Skeletal muscle tissue (tissue), 4 donors: ENCODE measurements around the gene KXD1. TPM values are rescaled to one million over a fixed set of nuclear protein-coding genes. Genes with fewer than 3 reads are reported as not detected.
"Not testable (repeated sequence)": the region's sequence is repeated elsewhere in the genome, so short reads cannot be mapped to it uniquely, and the experiment has no call there.

Source experiments
- H3K27ac ChIP-seq: one replicate; pipeline ENCODE4 v1.7.0; 2013; ENCODE audit warnings: mild to moderate bottlenecking, low read depth, low read length, inconsistent platforms
- H3K27me3 ChIP-seq, 3 donors: one replicate each; pipeline ENCODE4 v1.7.0; 2013; ENCODE audit warnings: low read length in 3 of 3; ENCODE audit not compliant: control insufficient read depth in 3 of 3, insufficient read depth in 3 of 3
- H3K36me3 ChIP-seq, 3 donors: one replicate each; pipeline ENCODE4 v1.7.0; 2013; ENCODE audit warnings: low read length in 3 of 3; ENCODE audit not compliant: control insufficient read depth in 3 of 3, insufficient read depth in 3 of 3
- H3K4me1 ChIP-seq, 3 donors: one replicate each; pipeline ENCODE4 v1.7.0; 2013; ENCODE audit warnings: low read length in 3 of 3, mild to moderate bottlenecking in 3 of 3; ENCODE audit not compliant: control insufficient read depth in 3 of 3, insufficient read depth in 3 of 3
- H3K4me3 ChIP-seq, 3 donors: one replicate each; pipeline ENCODE4 v1.7.0; 2013; ENCODE audit warnings: low read length in 3 of 3
- H3K9ac ChIP-seq, 3 donors: one replicate each; pipeline ENCODE4 v1.7.0; 2013; ENCODE audit warnings: low read length in 3 of 3, mild to moderate bottlenecking in 3 of 3, moderate library complexity in 2 of 3, low read depth in 1 of 3
- H3K9me3 ChIP-seq, 3 donors: one replicate each; pipeline ENCODE4 v1.7.0; 2013; ENCODE audit warnings: low read length in 3 of 3; ENCODE audit not compliant: control insufficient read depth in 3 of 3
- total RNA-seq: library from RNA; depleted of rRNA; stranded (reverse); fragments of >200 nt; gene quantifications from one replicate; pipeline ENCODE4 v1.2.3, GENCODE V29; 2014
- donor health status: Osteomylitis.

KXD1 gene
- total RNA-seq, 1 donor from 2014 or later, result 36.0 TPM

DNA sequence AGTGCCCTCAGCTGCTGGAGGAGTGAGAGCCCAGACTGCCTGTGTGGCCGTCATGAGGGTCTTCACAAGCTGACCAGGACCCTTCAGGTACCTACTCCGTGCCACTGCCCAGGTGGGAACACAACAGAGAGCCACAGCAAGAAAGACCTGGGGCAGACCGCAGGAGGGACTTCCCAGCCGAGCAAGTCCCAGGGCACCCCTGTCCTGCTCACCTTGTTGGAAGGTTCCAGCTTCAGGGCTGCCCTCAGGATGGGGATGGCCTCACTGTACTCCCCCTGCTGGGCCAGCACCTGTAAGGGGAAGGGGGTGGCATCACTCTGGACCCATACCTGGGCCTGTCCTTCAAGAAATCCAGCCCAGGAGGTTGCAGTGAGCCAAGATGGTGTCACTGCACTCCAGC lies 24.6 kb upstream of the KXD1 start:
- H3K9me3 ChIP-seq, result no peaks in the 10 kb centered on the region
- H3K27me3 ChIP-seq, result no peaks in the 10 kb centered on the region
- H3K36me3 ChIP-seq, result peaks cover 40 to 46% (median 43%) of the 10 kb centered on the region in 3 donors
- H3K4me1 ChIP-seq, result no peaks in the 10 kb centered on the region
- no peak overlapping the region for H3K27ac ChIP-seq
- no peak overlapping the region for H3K4me3 ChIP-seq
- H3K9ac ChIP-seq, result no peak overlapping the region

DNA sequence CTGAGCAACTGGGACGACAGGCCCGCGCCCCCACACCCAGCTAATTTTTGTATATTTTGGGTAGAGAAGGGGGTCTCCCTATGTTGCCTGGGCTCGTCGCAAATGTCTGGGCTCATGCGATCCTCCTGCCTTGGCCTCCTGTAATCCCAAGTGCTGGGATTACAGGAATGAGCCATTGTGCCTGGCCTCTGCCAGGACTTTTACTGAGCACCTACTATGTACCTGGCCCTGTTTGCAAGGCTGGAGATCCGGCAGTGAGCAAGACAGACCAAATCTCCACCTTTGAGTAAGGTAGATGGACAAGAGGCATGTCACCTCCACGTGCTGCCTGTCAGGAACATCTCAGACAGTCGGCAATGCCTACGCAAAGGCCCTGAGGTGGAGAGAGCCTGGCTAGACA lies 21.2 kb upstream of the KXD1 start:
- no peak overlapping the region for H3K9ac ChIP-seq
- H3K27ac ChIP-seq, result no peak overlapping the region
- H3K36me3 ChIP-seq, result peaks cover 56 to 63% (median 59%) of the 10 kb centered on the region in 3 donors
- no peaks in the 10 kb centered on the region for H3K27me3 ChIP-seq
- H3K9me3 ChIP-seq, result no peaks in the 10 kb centered on the region
- no peak overlapping the region for H3K4me3 ChIP-seq
- peaks cover 0 to 3% (median 2%) of the 10 kb centered on the region in 3 donors for H3K4me1 ChIP-seq

DNA sequence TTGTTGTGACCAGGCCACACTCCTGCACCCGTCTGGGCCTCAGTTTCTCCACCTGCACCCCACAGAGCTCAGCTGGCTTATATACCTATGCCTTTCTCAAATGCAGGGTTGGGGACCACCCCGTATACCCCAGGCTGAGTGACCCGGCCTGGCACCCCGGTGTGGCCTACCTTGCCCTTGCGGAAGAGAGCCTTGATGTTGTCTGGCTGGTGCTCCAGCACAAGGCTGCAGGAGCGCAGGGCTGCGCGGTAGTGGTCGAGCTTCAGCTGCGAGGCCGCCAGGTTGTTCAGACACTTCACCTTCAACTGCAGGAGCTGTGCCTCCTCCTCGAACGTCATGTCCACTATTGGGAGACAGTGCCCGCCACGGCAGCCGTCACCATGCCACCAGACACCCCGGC lies 20.2 kb upstream of the KXD1 start:
- Histone ChIP-seq H3K27me3 (no peaks in the 10 kb centered on the region), H3K4me1 (peaks cover 6 to 10% (median 7%) of the 10 kb centered on the region in 3 donors), H3K36me3 (peaks cover 51 to 63% (median 53%) of the 10 kb centered on the region in 3 donors), H3K9ac (no peak overlapping the region), H3K4me3 (no peak overlapping the region), H3K27ac (no peak overlapping the region), H3K9me3 (no peaks in the 10 kb centered on the region)

DNA sequence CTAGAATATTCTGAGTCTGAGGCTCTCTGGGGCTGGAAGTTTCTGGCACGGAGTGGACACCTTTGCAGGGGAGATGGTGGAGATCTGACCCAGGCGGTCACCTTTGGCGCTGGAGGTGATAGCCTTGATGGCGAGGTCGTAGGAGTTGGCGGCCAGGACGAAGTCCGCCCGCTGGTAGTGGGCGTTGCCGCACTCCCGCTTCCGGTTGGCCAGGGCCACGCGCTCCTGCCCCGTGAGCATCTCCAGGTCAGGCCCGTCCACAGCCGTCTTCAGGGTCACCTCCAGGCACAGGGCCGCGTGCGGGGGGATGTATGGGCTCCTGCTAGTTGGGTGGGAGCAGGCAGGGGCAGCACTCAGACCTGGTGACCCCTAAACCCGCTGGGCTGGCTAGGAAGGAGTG lies 19.6 kb upstream of the KXD1 start:
- no peak overlapping the region for H3K9ac ChIP-seq
- peaks cover 7 to 13% (median 8%) of the 10 kb centered on the region in 3 donors for H3K4me1 ChIP-seq
- peaks cover 44 to 56% (median 46%) of the 10 kb centered on the region in 3 donors for H3K36me3 ChIP-seq

DNA sequence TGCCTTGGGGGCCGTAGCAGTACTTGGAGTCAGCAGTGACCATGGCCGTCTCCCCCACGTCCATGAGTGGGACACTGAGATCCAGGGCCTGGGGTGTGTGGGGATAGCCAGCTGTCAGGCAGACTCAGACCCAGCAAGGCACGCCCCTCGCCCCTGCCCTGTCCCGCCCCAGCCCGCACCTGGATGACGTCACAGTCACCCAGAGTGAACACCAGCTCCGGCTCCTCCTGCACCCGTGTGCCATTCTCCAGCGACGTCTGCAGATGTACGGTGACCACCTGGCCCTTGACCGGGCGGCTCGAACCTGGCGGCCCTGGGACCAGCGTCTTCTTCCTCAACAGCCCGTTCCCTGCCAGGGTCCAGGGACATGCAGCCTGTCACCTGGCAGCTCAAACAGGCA lies 18.3 kb upstream of the KXD1 start:
- Histone ChIP-seq H3K27ac (no peak overlapping the region), H3K27me3 (no peaks in the 10 kb centered on the region), H3K4me1 (peaks cover 12 to 18% (median 14%) of the 10 kb centered on the region in 3 donors), H3K4me3 (no peak overlapping the region), H3K36me3 (peaks cover 41 to 53% (median 43%) of the 10 kb centered on the region in 3 donors), H3K9ac (no peak overlapping the region), H3K9me3 (no peaks in the 10 kb centered on the region)

More for the DNA sequence above, 19.6 kb upstream of the KXD1 start:
- Histone ChIP-seq H3K27ac (no peak overlapping the region), H3K4me3 (no peak overlapping the region), H3K9me3 (no peaks in the 10 kb centered on the region), H3K27me3 (no peaks in the 10 kb centered on the region)

DNA sequence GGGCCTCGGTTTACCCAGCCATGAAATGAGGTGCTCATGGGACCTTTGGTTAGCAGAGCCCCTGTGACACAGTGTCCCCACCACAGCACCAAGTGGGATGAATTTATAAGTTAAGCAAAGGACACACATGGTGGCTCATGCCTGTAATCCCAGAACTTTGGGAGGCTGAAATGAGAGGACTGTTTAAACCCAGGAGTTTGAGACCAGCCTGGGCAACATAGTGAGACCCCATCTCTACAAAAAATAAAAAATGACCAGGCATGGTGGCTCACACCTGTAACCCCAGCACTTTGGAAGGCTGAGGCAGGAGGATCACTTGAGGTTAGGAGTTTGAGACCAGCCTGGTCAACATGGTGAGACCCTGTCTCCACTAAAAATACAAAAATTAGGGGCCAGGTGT lies 17.5 kb upstream of the KXD1 start:
- Histone ChIP-seq H3K4me1 (peaks cover 12 to 18% (median 14%) of the 10 kb centered on the region in 3 donors), H3K36me3 (peaks cover 41 to 53% (median 42%) of the 10 kb centered on the region in 3 donors)
- H3K27ac ChIP-seq, H3K9ac ChIP-seq, H3K4me3 ChIP-seq, H3K9me3 ChIP-seq, H3K27me3 ChIP-seq: not testable (repeated sequence)

DNA sequence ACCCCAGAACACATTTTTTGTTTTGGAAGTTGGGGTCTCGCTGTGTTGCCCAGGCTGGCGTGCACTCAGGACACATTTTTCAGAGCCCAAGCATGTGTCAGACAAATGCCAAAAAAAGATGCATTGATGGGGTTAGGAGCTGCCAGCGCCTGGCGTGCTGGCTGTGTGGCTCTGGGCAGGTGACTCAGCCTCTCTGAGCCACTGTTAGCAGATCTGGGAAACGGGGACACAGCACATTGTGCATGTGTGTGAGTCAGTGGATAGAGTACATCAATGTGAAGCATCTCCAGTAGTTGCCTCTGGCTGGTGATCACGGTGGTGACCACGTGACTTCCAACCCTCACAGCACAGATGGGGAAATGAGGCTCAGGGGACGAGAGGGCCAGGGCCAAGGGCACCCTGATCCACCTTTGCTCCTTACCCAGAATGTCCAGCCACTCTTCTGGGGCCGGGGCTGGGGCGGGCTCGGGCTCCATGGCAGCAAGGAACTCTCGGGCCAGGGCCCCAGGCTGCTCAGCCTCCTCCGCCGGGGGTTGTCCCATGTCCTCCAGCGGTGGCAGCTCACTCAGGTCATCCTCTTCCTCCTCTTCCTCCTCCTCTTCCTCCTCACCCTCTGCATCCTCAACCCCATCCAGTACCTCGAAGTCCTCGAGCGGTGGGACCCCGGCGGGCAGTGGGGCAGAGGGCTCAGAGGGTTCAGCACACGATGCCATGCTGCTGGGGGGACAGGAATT lies 16.2 kb upstream of the KXD1 start:
- peaks cover 34 to 44% (median 36%) of the 10 kb centered on the region in 3 donors for H3K36me3 ChIP-seq

DNA sequence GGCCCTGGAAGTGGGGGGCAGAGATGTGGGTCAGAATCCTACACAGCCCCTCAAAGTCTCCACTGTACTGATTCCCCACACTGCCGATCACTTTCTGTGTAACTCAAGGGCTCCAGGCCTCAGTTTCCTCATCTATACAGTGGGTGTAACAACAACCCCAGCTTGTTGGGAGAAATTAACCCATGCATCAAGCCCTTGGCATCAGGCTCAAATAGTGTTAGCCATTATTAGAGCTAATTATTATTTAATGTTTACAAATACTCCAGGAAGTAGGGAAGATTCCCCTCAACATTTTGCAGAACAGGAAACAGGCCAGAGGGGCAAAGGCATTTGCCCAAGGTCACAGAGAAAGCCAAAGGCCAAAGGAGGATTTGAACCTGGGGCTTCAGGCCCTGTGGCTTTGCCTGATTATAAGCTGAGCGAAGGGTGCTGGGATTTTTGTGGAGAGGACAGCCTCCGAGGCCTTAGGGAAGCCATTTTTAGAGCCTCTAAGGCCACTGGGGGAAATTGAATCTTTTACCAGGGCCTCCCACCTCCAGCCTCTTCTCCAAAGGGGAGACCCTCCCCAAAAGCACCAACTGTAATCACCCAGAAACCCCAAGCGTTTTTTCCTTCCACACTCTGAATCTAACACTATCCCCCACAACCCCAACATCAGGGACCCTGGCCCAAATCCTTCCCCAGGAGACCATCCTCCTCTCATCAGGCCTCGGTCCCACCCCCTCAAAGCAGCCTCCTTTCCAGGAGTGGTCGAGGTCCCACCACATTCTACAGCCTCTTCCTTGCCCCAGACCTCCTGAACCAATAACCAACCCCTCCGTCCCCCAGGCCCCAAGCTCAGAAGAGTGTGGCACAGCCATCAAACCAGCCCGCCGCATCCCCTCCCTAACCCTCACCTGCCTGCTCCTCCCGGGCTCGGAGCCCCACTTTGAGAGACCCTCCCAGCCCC lies 15.4 kb upstream of the KXD1 start:
- H3K4me1 ChIP-seq, result peaks cover 12 to 18% (median 14%) of the 10 kb centered on the region in 3 donors
- peak overlapping the region; percentile 65 to 72 (median 71) for H3K4me3 ChIP-seq
- peak overlapping the region; percentile 72 to 80 (median 73) for H3K9ac ChIP-seq
- H3K36me3 ChIP-seq, result peaks cover 27 to 36% (median 30%) of the 10 kb centered on the region in 3 donors
- H3K27me3 ChIP-seq, result no peaks in the 10 kb centered on the region
- no peaks in the 10 kb centered on the region for H3K9me3 ChIP-seq
- H3K27ac ChIP-seq, result peak overlapping the region; percentile 80

More for the DNA sequence above, 16.2 kb upstream of the KXD1 start:
- no peaks in the 10 kb centered on the region for H3K9me3 ChIP-seq
- peak overlapping the region; percentile 80 for H3K27ac ChIP-seq
- H3K9ac ChIP-seq, result no peak overlapping the region
- H3K4me3 ChIP-seq, result no peak overlapping the region
- H3K27me3 ChIP-seq, result no peaks in the 10 kb centered on the region
- H3K4me1 ChIP-seq, result peaks cover 12 to 18% (median 14%) of the 10 kb centered on the region in 3 donors

DNA sequence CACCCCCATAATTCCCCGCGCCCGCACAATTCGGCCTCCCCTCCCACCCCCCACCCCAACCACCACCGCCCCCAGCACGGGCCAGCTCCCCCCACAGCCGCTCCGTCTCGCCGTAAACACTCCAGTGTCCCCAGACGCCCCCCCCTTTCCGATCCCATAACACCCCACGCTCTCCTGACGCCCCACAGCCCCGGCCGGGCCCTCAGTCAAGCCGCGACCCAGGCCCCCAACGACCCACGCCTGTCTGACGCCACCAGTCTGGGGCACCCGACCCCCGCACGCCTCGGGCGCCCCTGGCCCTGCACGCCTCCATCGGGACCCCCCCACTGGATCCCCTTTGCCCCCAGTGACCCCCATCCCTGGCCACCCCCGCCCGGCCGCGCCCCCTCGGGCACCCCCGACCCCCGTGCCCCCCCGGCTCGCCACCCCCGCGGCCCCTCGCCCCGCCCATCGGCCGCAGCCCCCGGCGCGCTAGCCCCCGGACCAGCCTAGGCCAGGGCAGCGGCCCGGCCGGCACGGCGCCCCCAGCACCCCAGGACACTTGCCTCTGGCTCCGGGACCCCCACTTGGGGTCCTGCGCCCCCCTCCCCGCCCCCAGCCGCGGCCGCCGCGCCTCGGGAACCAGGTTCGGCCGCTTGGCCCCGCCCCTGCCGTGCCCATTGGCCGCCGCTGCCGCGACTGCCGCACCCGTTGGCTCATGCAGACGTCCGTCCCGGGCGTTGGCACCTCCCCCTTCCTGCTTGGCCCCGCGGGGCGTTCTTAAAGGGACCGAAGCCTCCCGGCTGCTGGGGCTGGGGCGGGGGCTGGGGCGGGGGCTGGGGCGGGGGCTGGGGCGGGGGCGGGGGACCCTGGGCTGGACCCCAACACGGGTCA lies 14.5 kb upstream of the KXD1 start, which contains the start of gene FKBP8:
FKBP8 (minus strand) TSS at position 633 of the 873 bp plus-strand sequence. CDS start 1,603 bp downstream, outside the sequence.
- H3K27me3 ChIP-seq, result no peaks in the 10 kb centered on the region

More for the DNA sequence above, 14.5 kb upstream of the KXD1 start, which contains the start of gene FKBP8:
- Histone ChIP-seq H3K9ac (peak within 1 kb of the TSS; percentile 72 to 83 (median 73)), H3K27ac (peak within 1 kb of the TSS; percentile 80), H3K4me3 (peak within 1 kb of the TSS; percentile 65 to 72 (median 72)), H3K9me3 (no peaks in the 10 kb centered on the region), H3K36me3 (peaks cover 18 to 27% (median 23%) of the 10 kb centered on the region in 3 donors), H3K4me1 (peaks cover 12 to 18% (median 14%) of the 10 kb centered on the region in 3 donors)
